Panc1 (cell line): ENCODE data around the gene RNF133.

Experiments used
- POLR2AphosphoS5 ChIP-seq: IDR thresholded peaks from 2 replicates; pipeline ENCODE4 v1.6.1; 2012; ENCODE audit warnings: mild to moderate bottlenecking, low read depth, low read length, moderate library complexity
- TF ChIP-seq, protein P1 (sequence below): fragments of 450-650 bp; IDR thresholded peaks from 2 replicates; pipeline ENCODE4 v1.5.1; 2017; ENCODE audit warnings: mild to moderate bottlenecking

DNA sequence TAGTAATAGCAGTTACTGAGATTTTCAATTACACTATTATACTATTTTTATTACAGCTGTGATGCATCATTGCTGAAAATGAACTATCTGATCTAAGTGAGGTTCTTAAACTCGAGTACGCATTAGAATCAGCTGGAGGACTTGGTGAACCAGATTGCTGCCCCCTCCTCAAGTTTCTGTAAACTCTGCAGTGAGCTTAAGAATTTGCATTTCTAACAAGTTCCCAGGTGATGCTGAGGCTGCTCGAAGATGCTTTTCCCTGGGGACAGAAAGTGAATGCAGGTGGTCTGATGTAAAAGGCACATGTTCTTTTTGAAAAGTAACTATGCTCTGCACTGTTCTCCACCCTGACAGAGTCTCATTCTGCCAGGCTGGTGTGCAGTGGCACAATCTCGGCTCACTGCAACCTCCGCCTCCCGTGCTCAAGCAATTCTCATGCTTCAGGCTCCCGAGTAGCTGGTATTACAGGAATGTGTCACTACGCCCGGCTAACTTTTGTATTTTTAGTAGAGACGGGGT lies 12.5 kb downstream of the RNF133 start:
- no peak for TF ChIP-seq POLR2AphosphoS5
- TF ChIP-seq, protein P1, sequence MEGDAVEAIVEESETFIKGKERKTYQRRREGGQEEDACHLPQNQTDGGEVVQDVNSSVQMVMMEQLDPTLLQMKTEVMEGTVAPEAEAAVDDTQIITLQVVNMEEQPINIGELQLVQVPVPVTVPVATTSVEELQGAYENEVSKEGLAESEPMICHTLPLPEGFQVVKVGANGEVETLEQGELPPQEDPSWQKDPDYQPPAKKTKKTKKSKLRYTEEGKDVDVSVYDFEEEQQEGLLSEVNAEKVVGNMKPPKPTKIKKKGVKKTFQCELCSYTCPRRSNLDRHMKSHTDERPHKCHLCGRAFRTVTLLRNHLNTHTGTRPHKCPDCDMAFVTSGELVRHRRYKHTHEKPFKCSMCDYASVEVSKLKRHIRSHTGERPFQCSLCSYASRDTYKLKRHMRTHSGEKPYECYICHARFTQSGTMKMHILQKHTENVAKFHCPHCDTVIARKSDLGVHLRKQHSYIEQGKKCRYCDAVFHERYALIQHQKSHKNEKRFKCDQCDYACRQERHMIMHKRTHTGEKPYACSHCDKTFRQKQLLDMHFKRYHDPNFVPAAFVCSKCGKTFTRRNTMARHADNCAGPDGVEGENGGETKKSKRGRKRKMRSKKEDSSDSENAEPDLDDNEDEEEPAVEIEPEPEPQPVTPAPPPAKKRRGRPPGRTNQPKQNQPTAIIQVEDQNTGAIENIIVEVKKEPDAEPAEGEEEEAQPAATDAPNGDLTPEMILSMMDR, result no peak
